Esophagus (tissue), 2 donors: Measurements from ENCODE around the gene C14orf119. TPM values are rescaled to one million over a fixed set of nuclear protein-coding genes. Genes with fewer than 3 reads are reported as not detected.

ENCODE experiments used
- H3K27ac ChIP-seq, 2 donors: one replicate each; pipeline ENCODE4 v1.5.1; 2013; ENCODE audit warnings: low read depth in 2 of 2, mild to moderate bottlenecking in 2 of 2, inconsistent platforms in 1 of 2, low read length in 1 of 2, moderate library complexity in 1 of 2
- H3K27me3 ChIP-seq, 2 donors: one replicate each; pipeline ENCODE4 v1.6.1; 2013; ENCODE audit warnings: low read length in 2 of 2, control low read depth in 1 of 2, mild to moderate bottlenecking in 1 of 2; ENCODE audit not compliant: insufficient read depth in 2 of 2, control insufficient read depth in 1 of 2
- H3K36me3 ChIP-seq, 2 donors: one replicate each; pipeline ENCODE4 v1.6.1; 2013; ENCODE audit warnings: low read length in 1 of 2; ENCODE audit not compliant: control insufficient read depth in 2 of 2, insufficient read depth in 2 of 2
- H3K4me1 ChIP-seq, 2 donors: one replicate each; pipeline ENCODE4 v1.6.1; 2013; ENCODE audit warnings: low read length in 1 of 2; ENCODE audit not compliant: control insufficient read depth in 2 of 2, insufficient read depth in 2 of 2
- H3K4me3 ChIP-seq, 2 donors: one replicate each; pipeline ENCODE4 v1.5.1; 2013; ENCODE audit warnings: low read length in 2 of 2, mild to moderate bottlenecking in 2 of 2, low read depth in 1 of 2, moderate library complexity in 1 of 2
- H3K9me3 ChIP-seq, 2 donors: one replicate each; pipeline ENCODE4 v1.6.1; 2013; ENCODE audit warnings: mild to moderate bottlenecking in 2 of 2, low read depth in 1 of 2, low read length in 1 of 2, moderate library complexity in 1 of 2; ENCODE audit not compliant: control insufficient read depth in 2 of 2, insufficient read depth in 1 of 2
- WGBS, 2 donors: extraction: QIAGEN DNeasy Blood & Tissue Kit; methylation state at CpG; one replicate each; pipeline ENCODE4 v1.1.7; 2013; 5-methylcytosine and 5-hydroxymethylcytosine counted together
- polyA plus RNA-seq, 2 donors: library from polyadenylated mRNA; stranded (reverse); fragments of 200-250 nt; gene quantifications; one replicate each; pipeline ENCODE4 v1.2.3, GENCODE V29; 2013
- donor health status: healthy with polysubstance abuse.
- donor health status: Bipolar disorder and iron deficiency.

The C14orf119 gene
- polyA plus RNA-seq, 2 donors = 14.9 to 38.4 TPM

DNA sequence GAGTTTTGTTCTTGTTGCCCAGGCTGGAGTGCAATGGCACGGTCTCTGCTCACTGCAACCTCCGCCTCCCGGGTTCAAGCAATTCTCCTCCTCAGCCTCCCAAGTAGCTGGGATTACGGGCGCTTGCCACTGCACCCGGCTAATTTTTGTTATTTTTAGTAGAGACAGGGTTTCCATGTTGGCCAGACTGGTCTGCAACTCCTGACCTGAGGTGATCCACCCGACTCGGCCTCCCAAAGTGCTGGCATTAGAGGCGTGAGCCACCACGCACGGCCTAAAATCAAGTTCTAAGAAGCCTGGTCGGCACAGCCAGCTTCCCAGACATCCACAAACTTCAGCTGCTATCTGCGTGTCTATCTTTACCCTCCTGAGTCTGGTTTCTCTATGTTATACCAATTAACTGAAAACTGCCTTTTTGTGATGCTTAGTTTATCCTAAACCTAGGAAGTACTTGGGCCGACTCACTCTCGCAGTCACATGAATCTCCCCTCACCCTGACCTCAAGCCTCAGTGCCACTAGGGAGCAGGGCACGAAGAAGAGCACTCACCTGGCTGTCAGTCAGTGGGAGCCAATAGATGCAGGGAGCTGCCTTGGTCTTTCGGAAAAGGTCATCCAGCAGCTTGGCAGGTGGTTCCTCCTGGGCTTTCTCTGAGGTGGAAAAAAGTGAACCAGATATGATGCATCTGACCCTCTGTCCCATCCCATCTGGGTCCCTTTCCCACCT is 34.6 kb upstream of the C14orf119 start:
- no peak overlapping the region for H3K4me3 ChIP-seq
- H3K4me1 ChIP-seq = peaks cover 0 to 12% of the 10 kb centered on the region in 2 donors
- H3K27me3 ChIP-seq = no peaks in the 10 kb centered on the region
- peaks cover 17 to 47% of the 10 kb centered on the region in 2 donors for H3K36me3 ChIP-seq
- H3K9me3 ChIP-seq = no peaks in the 10 kb centered on the region
- no peak overlapping the region for H3K27ac ChIP-seq
- WGBS, 2 donors = 92 to 94% methylated on average over 17 of the region's 17 CpGs

DNA sequence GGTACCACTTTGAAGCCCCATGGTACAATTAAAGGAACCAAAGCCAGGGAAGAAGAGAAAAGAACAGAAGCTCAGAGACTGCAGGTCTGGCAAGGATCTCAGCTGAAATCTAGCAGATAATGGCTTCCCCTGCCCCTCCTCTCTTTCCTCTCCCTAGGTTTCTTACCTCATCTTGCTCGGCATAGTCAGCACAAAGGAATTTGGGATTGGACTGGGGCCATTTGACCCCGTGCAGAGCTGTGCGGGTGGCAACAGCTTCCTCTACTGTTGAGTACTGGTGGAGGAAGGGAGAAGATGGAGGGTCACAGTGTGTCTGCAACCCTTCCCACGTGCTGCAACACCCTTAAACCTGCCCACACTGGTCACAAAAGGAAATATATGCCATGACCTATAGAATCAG is 33.3 kb upstream of the C14orf119 start:
- WGBS, 2 donors = 13 to 30% methylated on average over 4 of the region's 4 CpGs
- H3K9me3 ChIP-seq = no peaks in the 10 kb centered on the region
- H3K36me3 ChIP-seq = peaks cover 24 to 55% of the 10 kb centered on the region in 2 donors
- peaks cover 0 to 5% of the 10 kb centered on the region in 2 donors for H3K4me1 ChIP-seq
- peak overlapping the region in 1 of 2 donors; percentile 48 for H3K27ac ChIP-seq
- H3K27me3 ChIP-seq = no peaks in the 10 kb centered on the region
- H3K4me3 ChIP-seq = no peak overlapping the region

DNA sequence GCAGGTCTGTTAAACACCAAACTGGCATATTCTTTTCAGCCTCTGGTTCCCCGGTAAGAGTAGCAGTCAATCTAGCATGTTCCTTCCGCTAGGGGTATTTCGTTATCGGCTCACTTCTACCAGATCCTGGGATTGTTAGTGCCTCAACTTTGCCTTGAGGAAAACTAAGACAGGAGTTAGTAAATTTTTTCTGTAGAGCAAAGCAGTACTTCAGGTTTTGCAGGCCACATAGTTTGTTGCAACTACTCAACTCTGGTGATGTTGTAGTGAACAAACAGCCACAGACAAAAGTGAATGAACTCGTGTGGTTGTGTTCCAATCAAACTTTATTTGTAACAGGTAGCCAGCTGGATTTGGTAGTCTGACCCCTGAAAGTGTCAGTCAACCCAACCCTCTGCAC is 31.7 kb upstream of the C14orf119 start:
- H3K36me3 ChIP-seq = peaks cover 33 to 66% of the 10 kb centered on the region in 2 donors
- WGBS, 2 donors = 82% methylated on average over 5 of the region's 5 CpGs
- no peak overlapping the region for H3K4me3 ChIP-seq
- peaks cover 0 to 3% of the 10 kb centered on the region in 2 donors for H3K4me1 ChIP-seq
- no peaks in the 10 kb centered on the region for H3K27me3 ChIP-seq
- H3K9me3 ChIP-seq = no peaks in the 10 kb centered on the region
- no peak overlapping the region for H3K27ac ChIP-seq

DNA sequence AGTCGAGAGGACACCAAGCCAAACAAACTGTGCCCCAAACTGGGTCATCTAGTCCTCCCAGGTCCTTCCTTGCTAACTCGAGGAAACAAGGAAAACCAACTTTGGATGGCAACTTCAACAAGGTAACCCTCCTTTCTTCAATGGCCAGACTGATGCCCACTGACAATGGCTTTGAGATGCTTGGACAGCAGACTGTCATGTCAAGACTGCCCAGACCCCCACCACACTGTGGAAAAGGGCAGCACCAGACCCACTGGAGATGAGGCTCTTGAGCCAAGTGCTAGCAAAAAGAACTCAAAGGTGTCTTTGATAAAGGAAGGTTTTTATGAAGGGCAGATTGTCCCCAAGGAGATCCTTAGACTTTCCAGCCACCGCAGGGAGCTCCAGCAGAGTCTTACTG is 28.9 kb upstream of the C14orf119 start:
- H3K27me3 ChIP-seq = no peaks in the 10 kb centered on the region
- 87 to 89% methylated on average over 3 of the region's 3 CpGs for WGBS, 2 donors
- H3K36me3 ChIP-seq = peaks cover 29 to 43% of the 10 kb centered on the region in 2 donors
- H3K4me3 ChIP-seq = no peak overlapping the region
- H3K4me1 ChIP-seq = peaks cover 0 to 3% of the 10 kb centered on the region in 2 donors
- no peak overlapping the region for H3K27ac ChIP-seq
- H3K9me3 ChIP-seq = no peaks in the 10 kb centered on the region

DNA sequence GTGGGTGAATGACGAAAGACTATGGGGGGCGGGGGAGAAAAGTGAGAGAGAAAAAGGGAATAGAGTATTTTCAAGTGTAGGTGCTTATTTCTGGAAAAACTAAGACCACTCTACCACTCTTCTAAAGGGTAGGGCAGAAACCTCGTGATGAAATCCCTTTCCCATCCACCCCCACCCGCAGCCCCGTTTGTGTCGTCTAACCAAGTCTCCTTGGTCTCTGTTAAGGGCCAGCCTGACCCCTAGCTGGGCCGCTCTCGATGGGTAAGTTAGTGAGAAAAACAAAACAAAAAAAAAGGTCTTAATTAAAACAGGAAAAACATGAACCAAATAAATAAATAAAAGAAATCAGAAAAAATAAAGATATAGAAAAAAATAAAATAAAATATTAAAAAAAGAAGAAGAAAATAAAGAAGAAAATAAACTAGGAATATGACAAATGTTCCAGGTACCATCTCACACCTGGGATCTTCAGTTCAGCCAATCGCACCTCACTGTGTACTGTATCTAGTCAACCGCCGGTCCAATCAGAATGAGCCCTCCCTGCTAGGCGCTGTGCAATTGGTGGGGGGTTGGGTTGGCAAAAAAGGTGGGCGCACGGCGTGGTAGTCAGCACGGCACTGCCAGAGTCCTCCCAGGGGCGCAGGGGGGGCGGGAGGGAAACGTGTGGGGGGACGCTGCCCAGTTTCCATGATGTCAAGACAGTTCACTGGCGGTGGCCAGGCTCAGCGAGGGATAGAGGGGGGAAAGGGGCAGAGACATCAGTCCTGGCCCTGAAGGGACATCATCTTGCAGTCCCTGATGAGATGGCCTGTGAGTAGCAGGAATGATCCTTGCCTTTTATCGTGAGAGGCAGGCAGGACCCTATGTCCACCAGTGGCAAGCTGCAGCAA is 28.2 kb upstream of the C14orf119 start:
- H3K27ac ChIP-seq = no peak overlapping the region
- peaks cover 0 to 5% of the 10 kb centered on the region in 2 donors for H3K4me1 ChIP-seq
- no peak overlapping the region for H3K4me3 ChIP-seq
- H3K36me3 ChIP-seq = peaks cover 27 to 41% of the 10 kb centered on the region in 2 donors
- no peaks in the 10 kb centered on the region for H3K9me3 ChIP-seq
- no peaks in the 10 kb centered on the region for H3K27me3 ChIP-seq
- WGBS, 2 donors = 87 to 88% methylated on average over 23 of the region's 23 CpGs

DNA sequence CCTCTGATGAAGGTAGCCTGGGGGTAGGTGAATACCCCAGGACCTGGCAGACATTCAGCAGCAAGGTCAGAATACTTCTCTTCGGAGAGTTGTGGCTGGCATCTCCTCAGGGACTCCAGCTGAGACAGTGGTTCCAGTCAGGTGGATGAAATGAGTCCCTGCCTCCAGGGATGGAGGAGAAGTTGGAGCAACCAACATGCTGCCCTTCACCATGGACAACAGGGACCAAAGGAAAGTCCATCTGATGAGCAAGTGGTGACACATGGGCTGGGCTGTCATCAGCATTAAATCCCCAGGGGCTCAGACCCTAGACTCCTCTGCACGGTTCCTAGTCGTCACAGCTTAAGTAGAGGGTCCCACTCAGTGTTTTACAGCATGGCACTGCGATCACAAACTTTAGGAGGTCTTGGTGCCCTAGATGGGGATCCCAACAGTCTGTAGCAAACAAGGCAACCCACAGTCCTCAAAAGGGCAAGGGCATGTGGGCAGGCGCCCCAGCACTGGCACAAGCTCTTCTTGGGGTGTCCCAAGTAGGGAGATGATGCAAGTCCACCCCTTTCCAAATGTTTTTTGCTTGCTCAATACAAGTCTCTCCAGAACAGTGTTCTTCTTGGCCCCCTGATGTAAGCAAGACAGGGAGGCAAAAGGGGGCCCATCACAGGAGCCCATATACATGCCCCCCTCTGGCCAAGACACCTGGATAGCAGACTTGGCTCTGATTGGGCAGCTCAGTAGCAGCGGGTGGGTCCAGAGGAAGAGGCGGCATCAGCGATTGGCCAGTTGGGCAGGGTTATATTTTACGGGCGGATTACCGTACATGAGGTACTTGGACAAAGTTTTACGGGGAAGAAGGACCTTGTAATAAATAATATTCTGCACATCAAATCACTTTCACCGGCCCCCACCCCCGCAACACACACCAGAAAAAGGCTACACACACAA is 27.2 kb upstream of the C14orf119 start:
- no peaks in the 10 kb centered on the region for H3K27me3 ChIP-seq
- H3K4me3 ChIP-seq = no peak overlapping the region
- peaks cover 27 to 32% of the 10 kb centered on the region in 2 donors for H3K36me3 ChIP-seq
- H3K4me1 ChIP-seq = peaks cover 0 to 5% of the 10 kb centered on the region in 2 donors
- H3K9me3 ChIP-seq = no peaks in the 10 kb centered on the region
- H3K27ac ChIP-seq = no peak overlapping the region
- WGBS, 2 donors = 76 to 80% methylated on average over 14 of the region's 14 CpGs

DNA sequence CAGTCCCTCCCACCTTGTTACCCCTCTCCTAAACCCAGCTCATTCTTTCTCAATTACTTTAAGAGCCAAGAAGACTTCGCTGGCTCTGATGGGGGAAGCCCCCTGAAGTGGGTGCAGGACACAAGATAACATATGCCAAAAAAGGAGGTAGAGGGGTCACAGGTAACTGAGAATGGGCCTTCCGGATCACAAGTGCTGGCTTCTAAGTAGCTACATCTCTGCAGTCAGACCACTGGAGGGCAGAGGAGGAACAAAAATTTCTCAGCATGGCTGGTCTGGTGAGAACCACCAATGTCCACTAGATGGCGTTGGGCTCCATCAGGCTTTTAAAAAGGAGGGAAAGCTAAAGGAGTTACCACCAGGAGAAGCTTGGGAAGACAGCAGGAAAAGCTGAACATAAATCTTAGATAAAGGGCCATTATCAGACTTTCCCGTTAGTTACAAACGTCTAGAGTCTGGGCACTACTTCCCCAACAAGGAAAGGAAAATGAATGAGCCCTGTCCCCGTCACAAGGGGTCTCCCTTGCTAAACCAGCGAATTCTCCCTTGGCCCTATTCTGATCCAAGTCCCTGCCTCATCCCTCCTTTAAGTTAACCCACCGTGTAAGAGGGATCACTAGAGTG is 26.4 kb upstream of the C14orf119 start:
- 28 to 31% methylated on average over 8 of the region's 8 CpGs for WGBS, 2 donors
- H3K36me3 ChIP-seq = peaks cover 21 to 25% of the 10 kb centered on the region in 2 donors
- H3K27me3 ChIP-seq = no peaks in the 10 kb centered on the region
- H3K4me3 ChIP-seq = no peak overlapping the region
- peaks cover 0 to 5% of the 10 kb centered on the region in 2 donors for H3K4me1 ChIP-seq
- no peaks in the 10 kb centered on the region for H3K9me3 ChIP-seq
- H3K27ac ChIP-seq = no peak overlapping the region

DNA sequence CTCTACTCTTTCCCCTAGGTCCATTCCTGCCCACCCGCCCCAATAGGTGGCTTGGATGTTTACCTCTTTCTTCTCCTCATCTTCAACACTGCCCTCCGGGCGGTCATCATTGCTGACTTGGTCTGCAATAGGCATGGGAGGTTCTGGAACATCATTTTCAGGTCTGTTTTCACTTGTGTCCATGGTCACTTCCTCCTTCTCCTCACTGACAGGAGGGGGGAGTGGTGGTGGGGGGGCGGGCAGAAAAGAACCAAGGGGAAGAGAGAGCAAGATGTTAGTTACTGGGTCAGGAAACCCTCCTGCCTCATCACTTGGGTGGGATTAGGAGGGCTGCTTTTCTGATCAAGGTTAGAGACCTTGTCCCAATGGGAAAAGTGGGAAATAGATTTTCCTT is 25.9 kb upstream of the C14orf119 start:
- Histone ChIP-seq H3K27me3 (no peaks in the 10 kb centered on the region), H3K9me3 (no peaks in the 10 kb centered on the region), H3K4me1 (peaks cover 0 to 5% of the 10 kb centered on the region in 2 donors), H3K4me3 (no peak overlapping the region), H3K36me3 (peaks cover 16 to 20% of the 10 kb centered on the region in 2 donors), H3K27ac (no peak overlapping the region)
- 83 to 86% methylated on average over 4 of the region's 4 CpGs for WGBS, 2 donors
